Adrenal gland (tissue), 12 donors: Measurements from ENCODE around the gene NDUFC2. TPM values are rescaled to one million over a fixed set of nuclear protein-coding genes. Genes with fewer than 3 reads are reported as not detected.

Experiments
- DNase-seq, 7 donors: peaks; one replicate each; pipeline ENCODE4 v3.0.0-alpha.2; 2019 to 2020
- H3K27ac ChIP-seq, 5 donors: fragments of 200-600 bp; sonication (generic) in 4 of 5; 1 replicate in 3 of 5; 2 replicates in 2 of 5; pipeline versions ENCODE4 v1.5.1 to v1.8.0; 2016 to 2020; ENCODE audit warnings: mild to moderate bottlenecking in 1 of 5
- H3K27me3 ChIP-seq: fragments of 200-600 bp; 2 replicates; pipeline ENCODE4 v1.8.0; 2021
- H3K36me3 ChIP-seq, 2 donors: fragments of 200-600 bp; replicated peaks in 1 of 2; 1 replicate in 1 of 2; 2 replicates in 1 of 2; pipeline versions ENCODE4 v1.5.1 to v1.8.0; 2018 to 2022
- H3K4me1 ChIP-seq, 2 donors: fragments of 200-600 bp; replicated peaks in 1 of 2; 1 replicate in 1 of 2; 2 replicates in 1 of 2; pipeline versions ENCODE4 v1.5.1 to v1.8.0; 2018 to 2021
- H3K4me3 ChIP-seq, 4 donors: fragments of 200-600 bp; sonication (generic) in 3 of 4; one replicate each; pipeline ENCODE4 v1.5.1; 2016 to 2018
- H3K9me3 ChIP-seq, 3 donors: fragments of 200-600 bp; sonication (generic) in 1 of 3; replicated peaks in 1 of 3; 1 replicate in 2 of 3; 2 replicates in 1 of 3; pipeline versions ENCODE4 v1.5.1 to v1.8.0; 2016 to 2021
- CTCF ChIP-seq, 6 experiments: fragments of 450-650 bp in 4 of 6; fragments of 200-600 bp in 2 of 6; sonication (generic) in 1 of 6; IDR thresholded peaks; 1 replicate in 5 of 6; 2 replicates in 1 of 6; pipeline versions ENCODE4 v1.5.1 to v1.8.0; 2016 to 2021; ENCODE audit warnings: antibody characterized with exemption in 6 of 6, mild to moderate bottlenecking in 2 of 6, moderate library complexity in 1 of 6
- POLR2A ChIP-seq, 2 donors: fragments of 450-650 bp; IDR thresholded peaks; one replicate each; pipeline ENCODE4 v1.6.1; 2017; ENCODE audit warnings: antibody characterized with exemption in 2 of 2, mild to moderate bottlenecking in 2 of 2, moderate library complexity in 1 of 2
- WGBS, 4 donors: extraction: QIAGEN DNeasy Blood & Tissue Kit in 2 of 4; methylation state at CpG; one replicate each; pipeline versions ENCODE4 v1.1.5 to v1.1.7; 2013 to 2017; 5-methylcytosine and 5-hydroxymethylcytosine counted together
- intact Hi-C, 2 donors: fragments of 100-400 bp; cut with DNase I; formaldehyde crosslinking; loops; one replicate each; pipeline versions ENCODE4 v1.14.1 to v1.15.0; 2022 to 2023
- polyA plus RNA-seq, 3 donors: library from polyadenylated mRNA; stranded (reverse); fragments of 200-250 nt in 2 of 3; fragments of 350-450 nt in 1 of 3; fragmentation: Illumina TruSeq in 1 of 3; extraction: RNeasy Lipid Tissue Mini Kit (QIAGEN cat#74804) in 1 of 3; gene quantifications; one replicate each; pipeline ENCODE4 v1.2.3, GENCODE V29; 2013 to 2014
- total RNA-seq, 9 donors: library from RNA; depleted of rRNA in 4 of 9; stranded (reverse); fragments of >200 nt in 4 of 9; fragments of 120-200 nt in 1 of 9; fragmentation: NEBNext Ultra II Directional in 1 of 9; extraction: Animal tissue kit (Norgen Biotek cat#: 25700) in 1 of 9; gene quantifications; one replicate each; pipeline versions ENCODE4 v1.1.0 to v1.2.4, GENCODE V29; 2013 to 2023
- donor health status: healthy with polysubstance abuse.
- donor health status: Bipolar disorder and iron deficiency.
- donor health status: DM: yes; HTN: yes; CAD: no.
- donor health status: DM: no; HTN: no; CAD: no.
- donor health status: DM: no; HTN: no; CAD: no.
- donor health status: DM: yes; HTN: yes; CAD: no.

NDUFC2 gene
- total and polyA plus RNA-seq, 12 donors: 75.4 to 487 (median 332) TPM

GRCh38 chr11:78100676-78101472, 21.2 kb upstream of the NDUFC2 start:
- H3K27me3 ChIP-seq: no peaks in the 10 kb centered on the region
- peaks cover 0 to 10% of the 10 kb centered on the region in 2 donors for H3K36me3 ChIP-seq
- 83 to 91% (median 88%) methylated on average over 2 of the region's 2 CpGs for WGBS, 4 donors
- no peaks in the 10 kb centered on the region for H3K9me3 ChIP-seq
- no peak overlapping the region for H3K4me3 ChIP-seq
- H3K4me1 ChIP-seq: peaks cover 3 to 10% of the 10 kb centered on the region in 2 donors
- no peak for DNase-seq
- intact Hi-C loops: no loop called here
- TF ChIP-seq CTCF (IDR thresholded peaks at IDR 0.05) (no peak), POLR2A (IDR thresholded peaks at IDR 0.05) (no peak)
- H3K27ac ChIP-seq: peak overlapping the region in 2 of 5 donors; percentile 33 to 73

- Histone ChIP-seq H3K4me1 (peaks cover 3 to 10% of the 10 kb centered on the region in 2 donors), H3K36me3 (peaks cover 0 to 10% of the 10 kb centered on the region in 2 donors), H3K27ac (peak overlapping the region in 1 of 5 donors; percentile 73), H3K9me3 (no peaks in the 10 kb centered on the region), H3K27me3 (no peaks in the 10 kb centered on the region), H3K4me3 (no peak overlapping the region)
- TF ChIP-seq POLR2A (IDR thresholded peaks at IDR 0.05) (no peak), CTCF (IDR thresholded peaks at IDR 0.05) (no peak)
- 76 to 91% (median 86%) methylated on average over 5 of the region's 5 CpGs for WGBS, 4 donors
- intact Hi-C loops: no loop called here
- DNase-seq: no peak
Observed at GRCh38 chr11:78100261-78100660, 20.6 kb upstream of the NDUFC2 start.

- Histone ChIP-seq H3K4me1 (peaks cover 3 to 10% of the 10 kb centered on the region in 2 donors), H3K27me3 (no peaks in the 10 kb centered on the region), H3K4me3 (no peak overlapping the region), H3K27ac (no peak overlapping the region), H3K9me3 (no peaks in the 10 kb centered on the region), H3K36me3 (peaks cover 0 to 10% of the 10 kb centered on the region in 2 donors)
- no peak for DNase-seq
- 93 to 97% (median 94%) methylated on average over 4 of the region's 4 CpGs for WGBS, 4 donors
- intact Hi-C loops: no loop called here
- TF ChIP-seq POLR2A (IDR thresholded peaks at IDR 0.05) (no peak), CTCF (IDR thresholded peaks at IDR 0.05) (no peak)
Observed at GRCh38 chr11:78099666-78100065, 20.0 kb upstream of the NDUFC2 start.

- Histone ChIP-seq H3K36me3 (peaks cover 0 to 10% of the 10 kb centered on the region in 2 donors), H3K4me3 (no peak overlapping the region), H3K27ac (no peak overlapping the region), H3K9me3 (no peaks in the 10 kb centered on the region), H3K27me3 (no peaks in the 10 kb centered on the region), H3K4me1 (peaks cover 3 to 10% of the 10 kb centered on the region in 2 donors)
- WGBS, 4 donors: 86 to 98% (median 97%) methylated on average over 7 of the region's 7 CpGs
- intact Hi-C loops: no loop called here
- TF ChIP-seq POLR2A (IDR thresholded peaks at IDR 0.05) (no peak), CTCF (IDR thresholded peaks at IDR 0.05) (no peak)
- DNase-seq: no peak
Observed at GRCh38 chr11:78097666-78098385, 18.2 kb upstream of the NDUFC2 start.
